C4-2B (cell line): ENCODE measurements around the gene CLTB.

ENCODE experiments used
- CTCF ChIP-seq: fragments of 450-650 bp; conservative IDR thresholded peaks from 2 replicates; pipeline ENCODE4 v1.5.1; 2017; ENCODE audit warnings: mild to moderate bottlenecking
- ZFX ChIP-seq: fragments of 450-650 bp; IDR thresholded peaks from 2 replicates; pipeline ENCODE4 v1.6.1; 2017

DNA sequence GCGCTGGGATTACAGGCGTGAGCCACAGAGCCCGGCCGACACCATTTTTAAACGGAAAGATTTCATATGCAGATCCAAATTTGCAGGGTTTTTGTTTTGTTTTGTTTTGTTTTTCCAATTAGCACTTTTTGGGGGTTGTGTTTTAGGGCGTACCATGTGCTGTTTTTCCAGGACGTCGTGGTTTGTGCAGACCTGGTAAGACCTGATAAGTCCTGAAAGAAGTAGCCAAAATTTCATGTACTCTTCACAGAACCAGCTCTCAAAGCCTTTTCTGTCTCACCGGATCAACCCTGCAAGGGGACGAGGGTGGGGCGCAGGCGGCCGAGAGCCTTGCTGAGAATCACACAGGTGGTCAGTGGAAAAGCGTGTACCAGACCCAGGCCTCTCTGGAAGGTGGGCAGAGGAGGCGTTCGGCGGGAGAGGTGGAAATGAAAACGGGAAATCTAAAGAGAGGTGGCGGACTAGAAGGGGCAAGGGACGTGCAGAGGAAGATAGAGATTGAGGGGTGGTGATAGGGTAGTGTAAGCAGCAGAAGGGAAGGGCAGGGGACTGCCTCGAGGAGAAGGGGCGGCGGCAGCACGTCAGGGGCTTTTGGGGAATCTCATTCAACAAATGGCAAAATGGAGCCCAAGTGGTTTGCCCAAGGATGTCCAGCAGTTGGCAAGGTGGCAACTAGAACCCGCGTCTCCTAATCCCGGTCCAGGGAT lies 30.7 kb upstream of the CLTB start:
- no peak for TF ChIP-seq CTCF
- TF ChIP-seq ZFX = no peak
